Measurements from ENCODE around the gene CCNY.
"Not testable (repeated sequence)": the region's sequence is repeated elsewhere in the genome, so short reads cannot be mapped to it uniquely, and the experiment has no call there.

Gene CCNY

GRCh38 chr10:35336084-35336831 is at the start of gene CCNY:
Gene CCNY, plus strand, starts transcription at chr10:35336509. Its CDS starts 545 bp downstream, at chr10:35337054.
- peak; percentile 63 for DNase-seq (ENCODE audit: low read depth)

DNA sequence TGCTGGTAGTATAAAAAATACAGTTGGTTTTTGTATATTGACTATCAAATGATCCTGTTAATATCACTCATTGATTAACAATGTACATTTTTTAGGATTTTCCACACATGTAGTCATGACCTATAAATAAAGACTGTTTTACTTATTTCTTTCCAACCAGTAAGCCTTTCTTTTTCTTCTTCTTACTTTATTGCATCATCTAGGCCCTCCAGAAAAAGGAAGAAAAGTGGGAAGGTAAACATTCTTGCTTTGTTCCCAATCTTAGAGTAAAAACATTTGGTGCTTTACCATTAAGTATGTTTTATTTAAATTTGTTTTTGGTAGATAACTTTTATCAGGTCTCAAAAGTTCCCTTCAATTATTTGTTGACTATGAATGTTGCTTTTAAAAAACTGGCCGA is 47.1 kb upstream of the CCNY start:
- DNase-seq (ENCODE audit: low read depth), result no peak

- DNase-seq (ENCODE audit: low read depth), result no peak
These were observed 41.8 kb upstream of the CCNY start for GRCh38 chr10:35294506-35294905.

DNA sequence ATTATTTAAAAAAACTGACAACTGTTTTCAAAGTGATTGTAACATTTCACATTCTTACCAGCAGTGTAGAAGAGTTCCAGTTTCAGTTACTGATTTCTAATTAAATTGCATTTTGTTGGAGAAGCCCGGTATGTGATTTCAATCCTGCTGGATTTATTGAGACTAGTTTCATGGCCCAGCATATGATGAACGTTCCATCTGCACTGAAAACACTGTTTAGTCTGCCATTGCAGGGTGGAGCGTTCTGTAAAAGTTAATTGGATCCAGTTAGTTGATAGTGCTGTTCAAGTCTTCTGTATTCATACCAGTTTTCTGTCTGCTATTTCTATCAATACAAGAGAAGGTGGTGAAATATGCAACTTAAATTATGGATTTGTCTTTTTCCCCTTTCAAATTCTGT is 37.3 kb upstream of the CCNY start:
- DNase-seq (ENCODE audit: low read depth), result no peak

DNA sequence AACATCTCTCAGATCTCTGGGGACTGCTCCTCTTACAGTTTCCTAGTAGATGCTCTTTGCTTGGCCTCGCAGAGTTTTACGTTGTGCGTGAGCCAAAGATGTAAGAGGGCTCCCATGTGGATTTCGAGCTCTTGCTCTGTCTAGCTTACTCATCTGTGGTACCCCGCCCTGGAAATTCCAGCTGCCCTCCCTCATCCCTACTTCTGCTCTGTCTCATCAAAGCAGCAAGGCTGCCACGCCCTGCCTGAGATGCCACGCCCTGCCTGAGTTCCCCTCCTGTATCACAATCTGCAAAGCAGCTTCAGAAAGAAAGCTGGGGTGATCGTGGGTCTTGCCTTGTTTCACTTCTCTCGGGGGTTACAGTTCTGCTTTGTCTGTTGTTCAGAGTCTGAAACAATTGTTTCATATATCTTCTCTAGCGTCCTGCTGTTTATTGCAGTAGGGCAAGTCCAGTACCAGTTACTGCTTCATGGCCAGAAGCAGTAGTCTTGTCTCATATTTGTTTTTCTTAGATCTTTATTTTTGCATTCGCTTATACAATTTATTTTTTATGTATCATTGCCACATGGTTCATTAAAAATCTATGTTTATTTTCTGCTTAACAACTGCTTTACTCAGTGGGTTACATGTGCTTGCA is 36.1 kb upstream of the CCNY start:
- DNase-seq (ENCODE audit: low read depth), result no peak

- DNase-seq (ENCODE audit: low read depth), result no peak
These were observed 31.7 kb upstream of the CCNY start for GRCh38 chr10:35304649-35305048.

- DNase-seq (ENCODE audit: low read depth), result no peak
These were observed 29.5 kb upstream of the CCNY start for GRCh38 chr10:35306852-35307251.

DNA sequence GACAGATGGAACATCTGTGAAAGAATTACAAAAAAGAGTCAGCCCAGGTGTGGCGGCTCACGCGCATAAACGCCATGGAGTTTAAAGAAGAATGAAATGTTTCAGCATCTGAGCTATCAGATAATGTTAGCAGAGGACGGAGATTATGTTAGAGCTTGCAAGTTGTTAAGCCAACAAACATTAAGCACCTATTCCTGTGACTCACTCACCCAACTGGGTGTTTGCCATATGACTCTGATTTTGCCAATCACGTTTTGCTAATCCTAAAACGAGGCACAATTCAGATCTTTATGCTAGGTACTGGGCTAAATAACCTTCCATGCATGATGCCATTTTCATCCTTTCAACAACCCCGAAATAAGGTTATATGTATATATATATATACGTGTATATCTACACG is 29.0 kb upstream of the CCNY start:
- no peak for DNase-seq (ENCODE audit: low read depth)

DNA sequence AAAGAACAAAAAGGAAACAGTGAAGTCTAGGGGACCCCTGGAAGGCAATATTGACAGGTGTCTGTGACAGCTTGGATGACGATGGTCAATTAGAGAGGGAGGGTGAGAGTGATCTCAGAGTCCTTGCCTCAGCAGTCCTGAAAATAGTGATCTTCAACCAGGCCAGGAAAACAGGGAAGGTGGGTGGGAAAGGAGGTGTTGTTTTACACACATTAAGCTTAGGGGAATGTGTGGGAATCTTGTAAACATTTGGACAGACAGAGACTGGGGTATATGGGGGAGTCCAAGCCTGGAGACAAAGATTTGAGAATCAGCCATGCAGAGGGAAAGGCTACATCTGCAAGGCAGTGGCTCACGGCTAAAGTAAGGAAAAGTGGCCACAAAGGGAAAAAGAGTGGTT is 27.5 kb upstream of the CCNY start:
- no peak for DNase-seq (ENCODE audit: low read depth)

DNA sequence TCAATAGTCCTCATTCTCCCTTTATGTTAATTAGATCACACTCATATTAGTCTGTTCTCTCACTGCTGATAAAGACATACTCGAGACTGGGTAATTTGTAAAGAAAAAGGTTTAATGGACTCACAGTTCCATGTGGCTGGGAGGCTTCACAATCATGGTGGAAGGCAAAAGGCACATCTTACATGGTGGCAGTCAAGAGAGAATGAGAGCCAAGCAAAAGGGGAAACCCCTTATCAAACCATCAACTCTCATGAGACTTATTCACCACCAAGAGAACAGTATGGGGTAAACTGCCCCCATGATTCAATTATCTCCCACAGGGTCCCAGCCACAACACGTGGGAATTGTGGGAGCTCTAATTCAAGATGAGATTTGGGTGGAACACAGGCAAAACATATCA is 22.2 kb upstream of the CCNY start:
- not testable (repeated sequence) for DNase-seq (ENCODE audit: low read depth)

DNA sequence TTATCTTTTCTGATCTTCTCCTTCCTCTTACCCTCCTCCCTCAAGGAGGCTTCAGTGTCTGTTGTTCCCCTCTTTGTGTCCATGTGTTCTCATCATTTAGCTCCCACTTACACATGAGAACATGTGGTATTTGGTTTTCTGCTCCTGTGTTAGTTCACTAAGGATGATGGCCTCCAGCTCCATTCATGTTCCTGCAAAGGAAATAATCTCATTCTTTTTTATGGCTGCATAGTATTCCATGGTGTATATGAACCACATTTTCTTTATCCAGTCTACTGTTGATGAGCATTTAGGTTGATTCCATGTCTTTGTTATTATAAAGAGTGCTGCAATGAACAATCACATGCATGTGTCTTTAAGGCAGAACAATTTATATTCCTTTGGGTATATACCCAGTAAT is 21.1 kb upstream of the CCNY start:
- DNase-seq (ENCODE audit: low read depth), result not testable (repeated sequence)

DNA sequence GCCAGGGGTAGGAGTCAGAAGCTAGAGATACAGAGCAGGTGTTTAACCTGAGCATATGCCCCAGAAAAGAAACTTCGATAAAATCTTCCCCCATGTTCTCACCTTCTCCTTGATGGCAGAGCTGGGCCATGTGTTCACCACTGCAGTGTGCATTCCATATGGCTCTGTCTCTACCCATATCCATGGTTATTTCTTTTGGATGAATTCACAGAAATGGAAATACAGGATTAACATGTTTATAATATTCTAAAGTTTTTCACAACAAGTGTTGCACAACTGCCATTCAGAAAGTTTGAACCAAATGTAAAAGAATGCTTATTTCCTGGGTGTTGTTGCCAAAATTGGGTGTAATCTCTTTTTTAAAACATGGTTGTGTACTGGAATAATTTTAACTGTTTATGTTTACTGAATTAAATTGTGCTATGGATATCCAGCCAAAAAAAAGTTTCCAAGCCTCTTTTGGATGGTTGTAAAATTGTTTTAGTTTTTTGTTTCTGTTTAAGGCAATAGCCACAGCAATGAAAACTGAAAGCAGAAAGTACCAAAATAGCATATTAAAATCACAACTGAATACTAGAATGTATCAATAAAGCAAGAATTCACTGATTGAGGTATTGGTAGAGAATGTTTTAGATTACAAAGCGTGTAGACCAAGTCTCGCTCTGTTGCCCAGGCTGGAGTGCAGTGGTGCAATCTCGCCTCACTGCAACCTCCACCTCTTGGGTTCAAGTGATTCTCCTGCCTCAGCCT is 19.9 kb upstream of the CCNY start:
- DNase-seq (ENCODE audit: low read depth), result no peak

DNA sequence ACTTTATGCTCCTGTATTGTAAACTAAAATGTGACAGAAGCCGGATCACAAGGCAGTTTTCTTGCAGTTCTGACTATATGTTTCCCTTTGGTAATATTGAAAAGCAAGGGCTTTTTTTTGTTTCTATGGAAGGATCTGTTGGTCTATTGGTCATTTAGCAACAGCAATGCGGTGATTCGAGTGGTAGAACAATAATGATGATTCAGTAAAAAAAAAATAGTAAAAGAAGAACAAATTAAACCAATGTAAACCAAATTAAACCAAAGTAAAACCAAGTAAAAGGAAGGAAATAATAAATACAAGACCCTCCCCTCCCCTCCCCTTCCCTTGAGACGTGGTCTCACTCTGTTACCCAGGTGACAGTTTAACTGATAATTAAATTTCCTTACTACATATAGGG is 17.8 kb upstream of the CCNY start:
- no peak for DNase-seq (ENCODE audit: low read depth)

DNA sequence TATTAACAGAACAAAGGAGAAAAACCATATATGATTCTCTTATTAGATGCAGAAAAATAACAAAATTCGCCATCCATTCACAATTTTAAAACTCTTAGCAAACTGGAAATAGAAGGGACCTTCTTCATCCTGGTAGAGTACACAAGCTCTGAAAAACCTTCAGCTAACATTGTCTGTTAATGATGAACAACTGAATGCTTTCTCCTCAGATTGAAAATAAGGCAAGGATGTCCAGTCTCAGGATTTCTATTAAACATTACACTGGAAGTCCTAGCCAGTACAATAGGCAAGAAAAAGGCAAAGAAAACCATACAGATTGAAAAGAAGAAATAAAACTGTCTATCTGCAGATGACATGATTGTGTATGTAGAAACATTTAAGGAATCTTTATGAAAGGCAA is 16.0 kb upstream of the CCNY start:
- no peak for DNase-seq (ENCODE audit: low read depth)

GRCh38 chr10:35322636-35323035 is 13.7 kb upstream of the CCNY start:
- DNase-seq (ENCODE audit: low read depth), result no peak

DNA sequence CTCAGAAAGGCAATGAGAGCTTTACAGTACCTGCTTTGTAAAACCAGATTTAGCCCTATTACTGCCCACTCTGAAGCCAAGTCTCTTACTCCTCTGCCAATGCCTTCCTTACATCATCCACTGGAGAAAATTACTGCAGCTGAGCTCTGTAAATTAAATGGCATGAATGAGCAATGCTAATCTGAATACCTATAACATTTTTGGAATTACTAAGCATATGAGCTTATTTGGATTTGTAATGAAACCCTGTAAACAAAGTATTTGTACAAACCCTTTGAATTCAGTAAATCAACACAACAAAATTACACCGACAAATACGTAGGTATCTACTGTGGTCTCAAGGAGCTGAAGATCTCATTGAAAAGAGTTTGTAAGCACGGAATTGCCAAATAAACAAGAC is 12.1 kb upstream of the CCNY start:
- DNase-seq (ENCODE audit: low read depth), result no peak

DNA sequence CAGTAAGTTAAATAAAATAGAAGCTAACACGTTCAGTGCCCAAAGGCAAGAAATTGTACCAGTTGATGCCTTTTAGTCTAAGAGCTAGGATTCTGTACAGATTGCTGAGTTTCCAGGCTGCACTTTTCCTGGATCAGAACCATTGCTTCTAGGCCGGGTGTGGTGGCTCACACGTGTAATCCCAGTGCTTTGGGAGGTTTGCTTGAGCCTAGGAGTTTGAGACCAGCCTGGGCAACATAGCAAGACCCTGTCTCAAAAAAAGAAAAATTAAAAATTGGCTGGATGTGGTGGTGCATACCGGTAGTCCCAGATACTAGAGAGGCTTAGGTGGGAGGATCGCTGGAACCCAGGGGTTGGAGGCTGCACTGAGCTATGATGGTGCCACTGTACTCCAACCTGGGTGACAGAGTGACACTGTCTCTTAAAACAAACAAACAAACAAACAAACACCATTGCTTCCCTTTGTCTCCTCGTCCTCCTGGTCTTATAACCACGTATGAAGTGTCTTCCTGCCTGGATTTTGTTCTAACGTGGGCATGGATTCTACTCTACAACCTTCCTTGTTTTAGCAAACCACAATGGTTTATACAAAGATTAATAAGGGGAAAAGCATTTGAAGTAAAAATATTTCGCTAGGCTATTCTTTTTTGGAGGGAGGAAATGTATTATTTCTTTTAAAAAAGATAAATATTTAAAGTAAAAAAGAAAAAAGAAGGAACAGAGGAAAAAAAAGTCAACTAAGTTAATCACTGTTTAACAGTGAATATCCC is 9.7 kb upstream of the CCNY start:
- no peak for DNase-seq (ENCODE audit: low read depth)

DNA sequence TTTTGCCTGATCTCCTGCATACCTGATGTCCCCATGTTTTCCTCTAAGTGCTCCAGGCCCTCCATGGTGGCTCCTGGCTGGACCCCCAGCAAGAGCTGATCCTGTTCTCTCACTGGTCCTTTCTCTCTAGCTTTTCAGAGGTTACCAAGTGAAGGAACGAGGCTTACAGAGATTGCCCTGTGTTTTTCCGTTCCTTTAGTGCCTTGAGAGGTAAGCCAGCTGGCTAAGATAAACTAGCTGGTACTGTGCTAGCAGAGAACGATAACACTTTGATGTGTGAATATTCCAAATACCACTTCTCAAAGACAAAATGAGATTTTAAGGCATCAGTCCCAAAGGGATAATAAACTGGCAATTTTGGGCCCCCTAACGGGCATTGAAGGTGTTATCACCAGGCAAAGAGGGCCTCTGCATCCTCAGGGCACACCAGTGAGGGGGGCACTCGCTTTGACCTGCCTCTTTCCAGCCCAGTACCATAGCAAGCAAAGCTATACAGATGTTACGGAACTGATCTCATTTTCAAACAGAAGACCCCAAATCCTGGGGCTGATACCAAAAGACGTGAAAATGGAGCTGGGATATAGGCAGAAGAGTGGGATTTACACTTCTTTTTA is 8.4 kb upstream of the CCNY start:
- DNase-seq (ENCODE audit: low read depth), result no peak

GRCh38 chr10:35328404-35329037 is 7.8 kb upstream of the CCNY start:
- no peak for DNase-seq (ENCODE audit: low read depth)

- no peak for DNase-seq (ENCODE audit: low read depth)
These were observed 6.8 kb upstream of the CCNY start for GRCh38 chr10:35329520-35329919.

DNA sequence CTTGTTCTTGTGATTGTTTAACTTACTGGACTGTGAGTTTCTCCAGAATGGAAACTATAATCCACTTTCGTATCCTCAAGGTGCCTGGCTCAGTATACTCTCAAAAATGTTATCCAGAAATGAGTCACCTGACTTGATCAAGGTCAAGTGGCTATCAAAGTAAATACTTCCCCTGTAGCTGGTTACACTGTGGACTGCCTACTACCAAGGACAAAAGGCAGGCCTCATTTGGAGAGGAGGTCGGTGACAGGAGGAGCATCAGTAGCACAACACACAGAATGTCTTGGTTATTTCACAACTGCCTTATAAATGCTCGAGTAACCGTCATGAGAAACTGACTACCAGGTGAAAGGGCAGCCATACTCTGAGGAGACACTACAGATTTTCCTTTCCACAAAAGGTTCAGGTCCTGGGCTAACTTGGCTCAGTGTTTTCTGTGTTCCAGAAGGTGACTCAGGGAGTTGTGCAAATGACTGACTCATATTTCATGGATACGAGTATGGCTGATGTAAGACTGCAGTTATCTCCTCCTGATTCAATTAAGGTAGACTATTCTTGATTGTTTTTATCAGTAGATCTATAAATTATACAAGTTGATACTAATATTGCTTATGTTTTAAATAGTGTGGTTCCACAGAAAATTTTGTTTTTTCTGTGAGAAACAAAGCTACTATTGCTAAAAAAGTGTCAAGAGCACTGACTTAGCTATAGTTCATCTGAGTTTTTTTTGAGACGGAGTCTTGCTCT is 4.2 kb upstream of the CCNY start:
- DNase-seq (ENCODE audit: low read depth), result no peak

Data from activated T-helper 1 cell treated with Interleukin-2 at 50 U/mL for 16 hours (primary cell).